ENCODE results near the gene ARID1B.
A peak's percentile ranks its signal among the peaks of the same experiment; 100 is the strongest.

The ARID1B gene

DNA sequence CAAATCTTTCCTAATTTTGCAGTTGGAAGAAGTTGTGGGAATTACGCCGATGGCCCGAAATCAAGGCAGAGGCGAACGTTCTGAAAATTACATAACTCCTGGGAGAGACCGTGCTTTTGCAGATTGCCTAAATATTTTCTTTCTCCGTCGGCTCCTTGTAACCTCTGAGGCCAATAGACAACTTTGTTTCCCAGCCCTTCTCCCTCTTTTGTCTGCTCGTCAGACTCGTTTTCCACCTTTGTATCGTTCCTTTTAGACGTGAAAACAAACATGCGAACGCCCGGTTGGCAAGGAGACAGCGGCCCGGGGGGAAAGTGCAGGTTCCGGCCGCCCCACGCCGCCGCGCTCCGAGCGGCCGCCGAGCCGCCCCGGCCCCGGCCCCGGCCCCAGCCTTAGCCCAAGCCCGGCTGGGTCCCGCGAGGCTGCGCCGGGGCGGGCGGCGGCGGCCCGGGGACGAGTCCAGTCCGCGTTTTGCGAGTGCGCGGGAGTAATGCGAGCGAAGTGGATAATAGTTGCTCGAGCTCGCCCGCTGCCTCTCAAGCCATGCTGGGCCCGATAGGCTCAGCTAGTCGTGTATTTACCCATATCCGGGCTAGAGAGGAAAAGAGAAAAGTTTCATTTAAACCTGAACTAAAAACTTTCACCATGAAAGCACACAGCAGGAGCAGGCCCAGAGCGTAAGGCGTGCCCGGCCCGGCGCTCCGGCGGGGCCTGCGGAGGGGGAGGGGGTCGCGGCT lies at the start of gene ARID1B:
Gene ARID1B (plus strand): TSS at position 539 of the 737 bp plus-strand sequence. CDS start 303 bp downstream, outside the sequence.
- TF ChIP-seq CTCF (IDR thresholded peaks at IDR 0.05; ENCODE audit: extremely low read depth, missing control alignments), result no peak
- DNase-seq (ENCODE audit: low spot score), result peak; percentile 90

GRCh38 chr6:156727715-156728385 lies 49.3 kb upstream of the ARID1B start:
- no peak for TF ChIP-seq CTCF (IDR thresholded peaks at IDR 0.05; ENCODE audit: extremely low read depth, missing control alignments)
- no peak for DNase-seq (ENCODE audit: low spot score)

- DNase-seq (ENCODE audit: low spot score), result no peak
- TF ChIP-seq CTCF (IDR thresholded peaks at IDR 0.05; ENCODE audit: extremely low read depth, missing control alignments), result no peak
These were observed 47.9 kb upstream of the ARID1B start for GRCh38 chr6:156729248-156729647.

GRCh38 chr6:156731396-156731795 lies 45.8 kb upstream of the ARID1B start:
- DNase-seq (ENCODE audit: low spot score), result no peak
- no peak for TF ChIP-seq CTCF (IDR thresholded peaks at IDR 0.05; ENCODE audit: extremely low read depth, missing control alignments)

GRCh38 chr6:156735751-156736150 lies 41.4 kb upstream of the ARID1B start:
- DNase-seq (ENCODE audit: low spot score), result no peak
- TF ChIP-seq CTCF (IDR thresholded peaks at IDR 0.05; ENCODE audit: extremely low read depth, missing control alignments), result no peak

DNA sequence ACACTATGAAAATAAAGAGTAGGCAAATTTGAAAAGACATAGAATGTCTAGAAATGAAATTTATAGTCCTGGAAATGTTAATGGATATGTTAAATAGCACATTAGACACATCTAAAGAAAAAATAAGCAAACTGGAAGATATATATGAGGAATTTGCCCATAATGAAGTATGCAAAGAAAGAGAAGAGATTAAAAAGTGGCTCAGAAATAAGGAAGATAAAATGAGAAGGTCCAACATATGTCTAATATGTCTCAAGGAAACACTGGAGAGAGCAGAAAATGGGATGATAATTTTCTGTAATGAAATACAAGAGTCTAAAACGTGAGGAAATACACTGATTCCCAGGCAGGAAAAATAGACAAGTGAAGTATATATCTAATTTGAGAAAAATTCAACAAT lies 36.6 kb upstream of the ARID1B start:
- no peak for TF ChIP-seq CTCF (IDR thresholded peaks at IDR 0.05; ENCODE audit: extremely low read depth, missing control alignments)
- DNase-seq (ENCODE audit: low spot score), result no peak

DNA sequence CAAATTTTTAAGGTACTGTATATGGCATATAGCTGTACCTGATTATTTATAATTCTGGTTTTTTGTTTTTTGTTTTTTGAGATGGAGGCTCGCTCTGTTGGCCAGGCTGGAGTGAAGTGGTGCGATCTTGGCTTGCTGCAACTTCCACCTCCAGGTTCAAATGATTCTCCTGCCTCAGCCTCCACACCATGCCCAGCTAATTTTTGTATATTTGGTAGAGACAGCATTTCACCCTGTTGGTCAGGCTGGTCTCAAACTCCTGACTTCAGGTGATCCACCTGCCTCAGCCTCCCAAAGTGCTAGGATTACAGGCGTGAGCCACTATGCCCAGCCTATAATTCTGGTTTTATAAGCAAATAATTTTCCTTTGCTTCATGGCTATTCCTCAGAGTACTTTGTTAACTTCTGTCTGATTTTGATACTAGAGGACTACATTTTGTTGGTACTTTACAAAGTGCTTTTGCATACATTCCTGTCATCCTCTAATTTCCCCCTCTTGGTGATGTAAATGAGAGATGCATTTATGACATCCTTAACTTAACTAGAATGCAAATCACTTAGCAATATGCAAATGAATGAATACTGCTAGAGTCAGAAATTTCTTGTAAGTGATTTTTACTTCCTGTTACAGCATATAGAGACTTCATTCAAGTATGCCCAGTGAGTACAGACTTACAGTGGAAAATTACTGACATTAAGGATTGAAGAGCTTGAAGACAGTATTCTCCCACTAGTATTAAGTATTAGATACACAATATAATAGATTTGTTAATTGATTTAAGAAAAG lies 35.7 kb upstream of the ARID1B start:
- no peak for TF ChIP-seq CTCF (IDR thresholded peaks at IDR 0.05; ENCODE audit: extremely low read depth, missing control alignments)
- DNase-seq (ENCODE audit: low spot score), result no peak
